ENCODE measurements around the gene ORC1.

GRCh38 chr1:52424813-52425212 lies 20.6 kb upstream of the ORC1 start:
- TF ChIP-seq CTCF (IDR thresholded peaks at IDR 0.05) (no peak), ZFX (IDR thresholded peaks at IDR 0.05; ENCODE audit: borderline replicate concordance) (no peak)
